ENCODE results near the gene JMJD1C.

DNA sequence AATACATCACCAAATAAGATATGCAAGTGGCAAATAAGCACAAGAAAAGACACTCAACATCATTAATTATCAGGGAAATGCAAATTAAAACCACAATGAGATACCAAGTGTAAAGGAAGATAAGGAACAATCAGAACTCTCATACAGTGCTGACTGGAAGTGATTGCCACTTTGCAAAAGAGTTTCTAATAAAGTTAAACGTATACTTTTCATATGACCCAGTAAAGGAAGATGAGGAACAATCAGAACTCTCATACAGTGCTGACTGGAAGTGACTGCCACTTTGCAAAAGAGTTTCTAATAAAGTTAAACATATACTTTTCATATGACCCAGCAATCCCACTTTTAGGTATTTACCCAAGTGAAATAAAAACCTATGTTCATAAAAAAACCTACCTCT, 12.2 kb upstream of the JMJD1C start:
- TF ChIP-seq, protein P1, sequence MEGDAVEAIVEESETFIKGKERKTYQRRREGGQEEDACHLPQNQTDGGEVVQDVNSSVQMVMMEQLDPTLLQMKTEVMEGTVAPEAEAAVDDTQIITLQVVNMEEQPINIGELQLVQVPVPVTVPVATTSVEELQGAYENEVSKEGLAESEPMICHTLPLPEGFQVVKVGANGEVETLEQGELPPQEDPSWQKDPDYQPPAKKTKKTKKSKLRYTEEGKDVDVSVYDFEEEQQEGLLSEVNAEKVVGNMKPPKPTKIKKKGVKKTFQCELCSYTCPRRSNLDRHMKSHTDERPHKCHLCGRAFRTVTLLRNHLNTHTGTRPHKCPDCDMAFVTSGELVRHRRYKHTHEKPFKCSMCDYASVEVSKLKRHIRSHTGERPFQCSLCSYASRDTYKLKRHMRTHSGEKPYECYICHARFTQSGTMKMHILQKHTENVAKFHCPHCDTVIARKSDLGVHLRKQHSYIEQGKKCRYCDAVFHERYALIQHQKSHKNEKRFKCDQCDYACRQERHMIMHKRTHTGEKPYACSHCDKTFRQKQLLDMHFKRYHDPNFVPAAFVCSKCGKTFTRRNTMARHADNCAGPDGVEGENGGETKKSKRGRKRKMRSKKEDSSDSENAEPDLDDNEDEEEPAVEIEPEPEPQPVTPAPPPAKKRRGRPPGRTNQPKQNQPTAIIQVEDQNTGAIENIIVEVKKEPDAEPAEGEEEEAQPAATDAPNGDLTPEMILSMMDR (IDR thresholded peaks at IDR 0.05 in 2 of 3, conservative IDR thresholded peaks at IDR 0.05 in 1 of 3; ENCODE audit: control insufficient read depth in 2 of 3, extremely low read depth in 1 of 3, insufficient read depth in 1 of 3, low read depth in 3 of 3, low read length in 3 of 3), result no peak
- TF ChIP-seq, protein P2, sequence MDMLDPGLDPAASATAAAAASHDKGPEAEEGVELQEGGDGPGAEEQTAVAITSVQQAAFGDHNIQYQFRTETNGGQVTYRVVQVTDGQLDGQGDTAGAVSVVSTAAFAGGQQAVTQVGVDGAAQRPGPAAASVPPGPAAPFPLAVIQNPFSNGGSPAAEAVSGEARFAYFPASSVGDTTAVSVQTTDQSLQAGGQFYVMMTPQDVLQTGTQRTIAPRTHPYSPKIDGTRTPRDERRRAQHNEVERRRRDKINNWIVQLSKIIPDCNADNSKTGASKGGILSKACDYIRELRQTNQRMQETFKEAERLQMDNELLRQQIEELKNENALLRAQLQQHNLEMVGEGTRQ (IDR thresholded peaks at IDR 0.05; ENCODE audit: borderline replicate concordance, low read depth, low read length), result no peak
- TF ChIP-seq, protein P3, sequence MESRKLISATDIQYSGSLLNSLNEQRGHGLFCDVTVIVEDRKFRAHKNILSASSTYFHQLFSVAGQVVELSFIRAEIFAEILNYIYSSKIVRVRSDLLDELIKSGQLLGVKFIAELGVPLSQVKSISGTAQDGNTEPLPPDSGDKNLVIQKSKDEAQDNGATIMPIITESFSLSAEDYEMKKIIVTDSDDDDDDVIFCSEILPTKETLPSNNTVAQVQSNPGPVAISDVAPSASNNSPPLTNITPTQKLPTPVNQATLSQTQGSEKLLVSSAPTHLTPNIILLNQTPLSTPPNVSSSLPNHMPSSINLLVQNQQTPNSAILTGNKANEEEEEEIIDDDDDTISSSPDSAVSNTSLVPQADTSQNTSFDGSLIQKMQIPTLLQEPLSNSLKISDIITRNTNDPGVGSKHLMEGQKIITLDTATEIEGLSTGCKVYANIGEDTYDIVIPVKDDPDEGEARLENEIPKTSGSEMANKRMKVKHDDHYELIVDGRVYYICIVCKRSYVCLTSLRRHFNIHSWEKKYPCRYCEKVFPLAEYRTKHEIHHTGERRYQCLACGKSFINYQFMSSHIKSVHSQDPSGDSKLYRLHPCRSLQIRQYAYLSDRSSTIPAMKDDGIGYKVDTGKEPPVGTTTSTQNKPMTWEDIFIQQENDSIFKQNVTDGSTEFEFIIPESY (IDR thresholded peaks at IDR 0.05), result no peak
- TF ChIP-seq, protein P4, sequence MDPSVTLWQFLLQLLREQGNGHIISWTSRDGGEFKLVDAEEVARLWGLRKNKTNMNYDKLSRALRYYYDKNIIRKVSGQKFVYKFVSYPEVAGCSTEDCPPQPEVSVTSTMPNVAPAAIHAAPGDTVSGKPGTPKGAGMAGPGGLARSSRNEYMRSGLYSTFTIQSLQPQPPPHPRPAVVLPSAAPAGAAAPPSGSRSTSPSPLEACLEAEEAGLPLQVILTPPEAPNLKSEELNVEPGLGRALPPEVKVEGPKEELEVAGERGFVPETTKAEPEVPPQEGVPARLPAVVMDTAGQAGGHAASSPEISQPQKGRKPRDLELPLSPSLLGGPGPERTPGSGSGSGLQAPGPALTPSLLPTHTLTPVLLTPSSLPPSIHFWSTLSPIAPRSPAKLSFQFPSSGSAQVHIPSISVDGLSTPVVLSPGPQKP (IDR thresholded peaks at IDR 0.05; ENCODE audit: low read depth, low read length), result no peak
- TF ChIP-seq DPF2 (IDR thresholded peaks at IDR 0.05), result no peak
- TF ChIP-seq POLR2A (IDR thresholded peaks at IDR 0.05; ENCODE audit: low read depth, low read length), result no peak
- TF ChIP-seq, protein P5, sequence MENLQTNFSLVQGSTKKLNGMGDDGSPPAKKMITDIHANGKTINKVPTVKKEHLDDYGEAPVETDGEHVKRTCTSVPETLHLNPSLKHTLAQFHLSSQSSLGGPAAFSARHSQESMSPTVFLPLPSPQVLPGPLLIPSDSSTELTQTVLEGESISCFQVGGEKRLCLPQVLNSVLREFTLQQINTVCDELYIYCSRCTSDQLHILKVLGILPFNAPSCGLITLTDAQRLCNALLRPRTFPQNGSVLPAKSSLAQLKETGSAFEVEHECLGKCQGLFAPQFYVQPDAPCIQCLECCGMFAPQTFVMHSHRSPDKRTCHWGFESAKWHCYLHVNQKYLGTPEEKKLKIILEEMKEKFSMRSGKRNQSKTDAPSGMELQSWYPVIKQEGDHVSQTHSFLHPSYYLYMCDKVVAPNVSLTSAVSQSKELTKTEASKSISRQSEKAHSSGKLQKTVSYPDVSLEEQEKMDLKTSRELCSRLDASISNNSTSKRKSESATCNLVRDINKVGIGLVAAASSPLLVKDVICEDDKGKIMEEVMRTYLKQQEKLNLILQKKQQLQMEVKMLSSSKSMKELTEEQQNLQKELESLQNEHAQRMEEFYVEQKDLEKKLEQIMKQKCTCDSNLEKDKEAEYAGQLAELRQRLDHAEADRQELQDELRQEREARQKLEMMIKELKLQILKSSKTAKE (IDR thresholded peaks at IDR 0.05; ENCODE audit: low read depth, poor library complexity, severe bottlenecking), result no peak
- TF ChIP-seq EZH2 (IDR thresholded peaks at IDR 0.05; ENCODE audit: borderline replicate concordance, control insufficient read depth, low read depth, low read length), result no peak
- no peak for TF ChIP-seq CBFB (IDR thresholded peaks at IDR 0.05; ENCODE audit: low read depth)
- TF ChIP-seq, protein P6, sequence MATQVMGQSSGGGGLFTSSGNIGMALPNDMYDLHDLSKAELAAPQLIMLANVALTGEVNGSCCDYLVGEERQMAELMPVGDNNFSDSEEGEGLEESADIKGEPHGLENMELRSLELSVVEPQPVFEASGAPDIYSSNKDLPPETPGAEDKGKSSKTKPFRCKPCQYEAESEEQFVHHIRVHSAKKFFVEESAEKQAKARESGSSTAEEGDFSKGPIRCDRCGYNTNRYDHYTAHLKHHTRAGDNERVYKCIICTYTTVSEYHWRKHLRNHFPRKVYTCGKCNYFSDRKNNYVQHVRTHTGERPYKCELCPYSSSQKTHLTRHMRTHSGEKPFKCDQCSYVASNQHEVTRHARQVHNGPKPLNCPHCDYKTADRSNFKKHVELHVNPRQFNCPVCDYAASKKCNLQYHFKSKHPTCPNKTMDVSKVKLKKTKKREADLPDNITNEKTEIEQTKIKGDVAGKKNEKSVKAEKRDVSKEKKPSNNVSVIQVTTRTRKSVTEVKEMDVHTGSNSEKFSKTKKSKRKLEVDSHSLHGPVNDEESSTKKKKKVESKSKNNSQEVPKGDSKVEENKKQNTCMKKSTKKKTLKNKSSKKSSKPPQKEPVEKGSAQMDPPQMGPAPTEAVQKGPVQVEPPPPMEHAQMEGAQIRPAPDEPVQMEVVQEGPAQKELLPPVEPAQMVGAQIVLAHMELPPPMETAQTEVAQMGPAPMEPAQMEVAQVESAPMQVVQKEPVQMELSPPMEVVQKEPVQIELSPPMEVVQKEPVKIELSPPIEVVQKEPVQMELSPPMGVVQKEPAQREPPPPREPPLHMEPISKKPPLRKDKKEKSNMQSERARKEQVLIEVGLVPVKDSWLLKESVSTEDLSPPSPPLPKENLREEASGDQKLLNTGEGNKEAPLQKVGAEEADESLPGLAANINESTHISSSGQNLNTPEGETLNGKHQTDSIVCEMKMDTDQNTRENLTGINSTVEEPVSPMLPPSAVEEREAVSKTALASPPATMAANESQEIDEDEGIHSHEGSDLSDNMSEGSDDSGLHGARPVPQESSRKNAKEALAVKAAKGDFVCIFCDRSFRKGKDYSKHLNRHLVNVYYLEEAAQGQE (IDR thresholded peaks at IDR 0.05; ENCODE audit: low read depth, low read length), result no peak
- TF ChIP-seq EP300 (IDR thresholded peaks at IDR 0.05; ENCODE audit: borderline replicate concordance in 1 of 2, control insufficient read depth in 1 of 2, low read depth in 2 of 2, low read length in 2 of 2), result no peak
- no peak for TF ChIP-seq SMARCA5 (IDR thresholded peaks at IDR 0.05)
- no peak for TF ChIP-seq HCFC1 (IDR thresholded peaks at IDR 0.05; ENCODE audit: low read length)

Measured in GM12878 (cell line).